Uterus (tissue), 2 donors: ENCODE measurements around the gene ABTB1.

Source experiments
- CTCF ChIP-seq, 4 experiments: fragments of 200-600 bp in 2 of 4; fragments of 450-650 bp in 2 of 4; sonication (generic) in 2 of 4; IDR thresholded peaks; one replicate each; pipeline ENCODE4 v1.5.1; 2016 to 2019; ENCODE audit warnings: antibody characterized with exemption in 4 of 4, mild to moderate bottlenecking in 2 of 4, moderate library complexity in 1 of 4
- POLR2A ChIP-seq, 2 donors: fragments of 450-650 bp; IDR thresholded peaks; one replicate each; pipeline ENCODE4 v1.6.1; 2016; ENCODE audit warnings: antibody characterized with exemption in 2 of 2, mild to moderate bottlenecking in 1 of 2, moderate library complexity in 1 of 2

- TF ChIP-seq POLR2A (IDR thresholded peaks at IDR 0.05) = no peak
- no peak for TF ChIP-seq CTCF (IDR thresholded peaks at IDR 0.05)
Measured at GRCh38 chr3:127639173-127640041, 33.3 kb upstream of the ABTB1 start.
